HCT116 (cell line): ENCODE data around the gene NIPA2. TPM values are rescaled to one million over a fixed set of nuclear protein-coding genes. Genes with fewer than 3 reads are reported as not detected.
A peak's percentile ranks its signal among the peaks of the same experiment; 100 is the strongest.

Source experiments
- ATAC-seq: fragments of 200-7000 bp; cut with Tn5 transposase; 2 replicates; pipeline ENCODE4 v1.9.1; 2020; ENCODE audit warnings: mild to moderate bottlenecking, moderate library complexity
- BruUV-seq: library from RNA; stranded (reverse); fragments of 400-500 nt; replicated peaks from 2 replicates; lab custom pipeline; 2021; lab: Mats Ljungman, UMichigan
- CTCF ChIA-PET: fragments of 300-600 bp; sonication (Branson Sonifier 250); formaldehyde crosslinking; loops from one replicate; lab custom pipeline; 2021; ENCODE audit warnings: antibody characterized with exemption; lab: Charles Lee
- POLR2A ChIA-PET: fragments of 300-600, 350-600 bp; sonication (Branson Sonifier 250); formaldehyde crosslinking; loops from one replicate; lab custom pipeline; 2021; ENCODE audit warnings: antibody characterized with exemption; lab: Charles Lee
- RAD21 ChIA-PET, 2 experiments: fragments of 300-600 bp; sonication (Branson Sonifier 250); formaldehyde crosslinking; loops; one replicate each; lab custom pipeline; 2023; ENCODE audit warnings: low total read pairs in 2 of 2; ENCODE audit not compliant: uncharacterized antibody in 2 of 2, unreplicated experiment in 2 of 2, low non-redundant PET in 1 of 2; lab: Charles Lee
- DNase-seq: peaks from one replicate; pipeline ENCODE4 v3.0.0-alpha.2; 2010; ENCODE audit warnings: low read depth, low spot score
- H2AFZ ChIP-seq: fragments of 200-600 bp; shearing (Covaris generic), sonication (generic); 2 replicates; pipeline ENCODE4 v1.6.1; 2017; ENCODE audit warnings: low read depth, mixed run types, mixed read lengths, antibody characterized with exemption, low read length; ENCODE audit not compliant: poor library complexity, severe bottlenecking
- H3K27ac ChIP-seq: 2 replicates; pipeline ENCODE4 v1.5.1; 2012; ENCODE audit warnings: low read depth, low read length
- H3K27me3 ChIP-seq: fragments of 200-600 bp; sonication (generic); 2 replicates; pipeline ENCODE4 v1.6.1; 2016; ENCODE audit warnings: mixed run types, low read length, mixed read lengths; ENCODE audit not compliant: insufficient read depth
- H3K36me3 ChIP-seq, 2 experiments: fragments of 200-500 bp in 1 of 2; fragments of 200-600 bp in 1 of 2; sonication (Bioruptor generic) in 1 of 2; sonication (generic) in 1 of 2; 2 replicates each; pipeline versions ENCODE4 v1.5.1 to v1.6.1; 2014 to 2016; ENCODE audit warnings: low read length in 2 of 2, inconsistent platforms in 1 of 2, mixed read lengths in 1 of 2, mixed run types in 1 of 2; ENCODE audit not compliant: insufficient read depth in 2 of 2, control insufficient read depth in 1 of 2
- H3K4me1 ChIP-seq, 2 experiments: fragments of 200-600 bp in 1 of 2; sonication (generic) in 1 of 2; 2 replicates each; pipeline versions ENCODE4 v1.5.1 to v1.6.1; 2012 to 2017; ENCODE audit warnings: low read length in 2 of 2, inconsistent platforms in 1 of 2, mild to moderate bottlenecking in 1 of 2, mixed read lengths in 1 of 2, mixed run types in 1 of 2, moderate library complexity in 1 of 2; ENCODE audit not compliant: insufficient read depth in 2 of 2, control insufficient read depth in 1 of 2
- H3K4me2 ChIP-seq: fragments of 200-600 bp; sonication (generic); 2 replicates; pipeline ENCODE4 v1.6.1; 2017; ENCODE audit warnings: mixed run types, low read length, mixed read lengths
- H3K4me3 ChIP-seq, 2 experiments: fragments of 200-600 bp in 1 of 2; sonication (generic) in 1 of 2; replicated peaks in 1 of 2; 2 replicates each; pipeline ENCODE4 v1.5.1; 2011 to 2016; ENCODE audit warnings: low read length in 2 of 2, control low read depth in 1 of 2, low read depth in 1 of 2, mild to moderate bottlenecking in 1 of 2, mixed read lengths in 1 of 2, mixed run types in 1 of 2
- H3K79me2 ChIP-seq: fragments of 200-600 bp; sonication (generic); 2 replicates; pipeline ENCODE4 v1.6.1; 2017; ENCODE audit warnings: mild to moderate bottlenecking, mixed run types, low read length, moderate library complexity, mixed read lengths; ENCODE audit not compliant: insufficient read depth
- H3K9ac ChIP-seq: fragments of 200-600 bp; sonication (generic); 2 replicates; pipeline ENCODE4 v1.6.1; 2016; ENCODE audit warnings: low read length, mixed read lengths
- H3K9me2 ChIP-seq: fragments of 200-600 bp; sonication (generic), shearing (Covaris generic); 2 replicates; pipeline ENCODE4 v1.6.1; 2017; ENCODE audit warnings: mixed run types, mild to moderate bottlenecking, moderate library complexity; ENCODE audit not compliant: insufficient read depth
- H3K9me3 ChIP-seq, 2 experiments: fragments of 200-500 bp in 1 of 2; fragments of 200-600 bp in 1 of 2; sonication (Bioruptor generic) in 1 of 2; sonication (generic) in 1 of 2; 2 replicates each; pipeline ENCODE4 v1.6.1; 2014 to 2017; ENCODE audit warnings: low read length in 2 of 2, mixed read lengths in 2 of 2, inconsistent platforms in 1 of 2, low read depth in 1 of 2, mild to moderate bottlenecking in 1 of 2, mixed run types in 1 of 2, moderate library complexity in 1 of 2; ENCODE audit not compliant: control insufficient read depth in 1 of 2, insufficient read depth in 1 of 2
- H4K20me1 ChIP-seq: fragments of 200-600 bp; sonication (generic), shearing (Covaris generic); 2 replicates; pipeline ENCODE4 v1.6.1; 2017; ENCODE audit warnings: mixed run types, mild to moderate bottlenecking, moderate library complexity; ENCODE audit not compliant: insufficient read depth
- ATF3 ChIP-seq: IDR thresholded peaks from 2 replicates; pipeline ENCODE4 v1.6.1; 2012
- CBX3 ChIP-seq: IDR thresholded peaks from 2 replicates; pipeline ENCODE4 v1.6.1; 2012; ENCODE audit warnings: low read depth
- CEBPB ChIP-seq: IDR thresholded peaks from 2 replicates; pipeline ENCODE4 v1.6.1; 2012; ENCODE audit warnings: low read depth
- CTCF ChIP-seq, 3 experiments: fragments of 200-600 bp in 1 of 3; sonication (generic) in 1 of 3; IDR thresholded peaks in 2 of 3; conservative IDR thresholded peaks in 1 of 3; 2 replicates each; pipeline ENCODE4 v1.5.1; 2012 to 2017; ENCODE audit warnings: low read depth in 2 of 3, low read length in 2 of 3, antibody characterized with exemption in 1 of 3, borderline replicate concordance in 1 of 3, control low read depth in 1 of 3, mild to moderate bottlenecking in 1 of 3, mixed read lengths in 1 of 3, mixed run types in 1 of 3, moderate library complexity in 1 of 3; ENCODE audit not compliant: insufficient read depth in 1 of 3
- EGR1 ChIP-seq: IDR thresholded peaks from 2 replicates; pipeline ENCODE4 v1.6.1; 2012; ENCODE audit warnings: low read depth
- ELF1 ChIP-seq: IDR thresholded peaks from 2 replicates; pipeline ENCODE4 v1.6.1; 2012; ENCODE audit warnings: low read depth, borderline replicate concordance
- EZH2 ChIP-seq: fragments of 200-600 bp; sonication (generic); IDR thresholded peaks from 2 replicates; pipeline ENCODE4 v1.6.1; 2017; ENCODE audit warnings: antibody characterized with exemption, mixed run types
- FOSL1 ChIP-seq: IDR thresholded peaks from 2 replicates; pipeline ENCODE4 v1.6.1; 2012; ENCODE audit warnings: low read depth
- JUND ChIP-seq: IDR thresholded peaks from 2 replicates; pipeline ENCODE4 v1.6.1; 2012
- MAX ChIP-seq: IDR thresholded peaks from 2 replicates; pipeline ENCODE4 v1.6.1; 2012
- POLR2AphosphoS5 ChIP-seq: IDR thresholded peaks from 2 replicates; pipeline ENCODE4 v1.6.1; 2011; ENCODE audit warnings: mild to moderate bottlenecking, low read depth, low read length, moderate library complexity
- RAD21 ChIP-seq: IDR thresholded peaks from 2 replicates; pipeline ENCODE4 v1.6.1; 2012; ENCODE audit warnings: low read depth, mild to moderate bottlenecking
- SIN3A ChIP-seq: IDR thresholded peaks from 2 replicates; pipeline ENCODE4 v1.6.1; 2012; ENCODE audit warnings: low read depth
- SP1 ChIP-seq: IDR thresholded peaks from 2 replicates; pipeline ENCODE4 v1.6.1; 2012; ENCODE audit warnings: low read depth
- SRF ChIP-seq: IDR thresholded peaks from 2 replicates; pipeline ENCODE4 v1.6.1; 2012; ENCODE audit warnings: low read depth
- TCF7L2 ChIP-seq: IDR thresholded peaks from 2 replicates; pipeline ENCODE4 v1.7.0; 2011; ENCODE audit warnings: borderline replicate concordance, inconsistent platforms; ENCODE audit not compliant: insufficient read depth, insufficient read length; ENCODE audit errors: extremely low read depth
- YY1 ChIP-seq: IDR thresholded peaks from 2 replicates; pipeline ENCODE4 v1.6.1; 2011; ENCODE audit warnings: low read length, low read depth, moderate library complexity, mild to moderate bottlenecking; ENCODE audit not compliant: insufficient replicate concordance; ENCODE audit errors: extremely low read depth
- ZFX ChIP-seq: fragments of 450-650 bp; IDR thresholded peaks from 2 replicates; pipeline ENCODE4 v1.6.1; 2017
- ZNF274 ChIP-seq: fragments of 200-500 bp; sonication (Bioruptor generic); IDR thresholded peaks from 2 replicates; pipeline ENCODE4 v1.6.1; 2014; ENCODE audit warnings: mild to moderate bottlenecking, low read depth, low read length, inconsistent platforms
- intact Hi-C: fragments of 100-400 bp; cut with micrococcal nuclease; formaldehyde crosslinking; loops from 2 replicates; pipeline ENCODE4 v1.10.0; 2022
- total RNA-seq: library from RNA; stranded (reverse); gene quantifications from one replicate; pipeline ENCODE4 v1.2.1, GENCODE V29; 2021; ENCODE audit not compliant: unreplicated experiment
- TF ChIP-seq, protein P1 (sequence below): IDR thresholded peaks from 2 replicates; pipeline ENCODE4 v1.6.1; 2011; ENCODE audit warnings: mild to moderate bottlenecking, low read length, moderate library complexity; ENCODE audit not compliant: insufficient replicate concordance; ENCODE audit errors: extremely low read depth

Gene NIPA2
- total RNA-seq, 1 experiment from 2014 or later, result 54.4 TPM

GRCh38 chr15:22915866-22916515 lies 77.5 kb downstream of the NIPA2 start:
- Histone ChIP-seq H4K20me1 (no peaks in the 10 kb centered on the region), H3K9me3 (no peaks in the 10 kb centered on the region), H3K4me2 (0 out of 2 replicates have a peak overlapping the region, but pooled peaks have one; percentile 17), H3K4me1 (peaks cover 15 to 46% of the 10 kb centered on the region in 2 experiments), H3K79me2 (no peaks in the 10 kb centered on the region), H3K27ac (no peak overlapping the region), H3K36me3 (peaks cover 8 to 25% of the 10 kb centered on the region in 2 experiments; a peak in 3 of 4 replicates), H2AFZ (no peak overlapping the region), H3K9me2 (no peaks in the 10 kb centered on the region), H3K4me3 (no peak overlapping the region), H3K9ac (no peak overlapping the region), H3K27me3 (no peaks in the 10 kb centered on the region)
- DNase-seq (no peak), ATAC-seq (no peak)
- POLR2A ChIA-PET, result no interaction called here
- TF ChIP-seq ZFX (no peak), EZH2 (no peak), SP1 (no peak), SRF (no peak), CEBPB (no peak), EGR1 (no peak), CBX3 (no peak), JUND (no peak), SIN3A (no peak), YY1 (no peak), ZNF274 (no peak), ELF1 (no peak), FOSL1 (no peak), RAD21 (no peak), POLR2AphosphoS5 (no peak), MAX (no peak), TCF7L2 (no peak), CTCF (IDR thresholded peaks at IDR 0.05 in 2 of 3, conservative IDR thresholded peaks at IDR 0.05 in 1 of 3; ENCODE audit: borderline replicate concordance in 1 of 3, insufficient read depth in 1 of 3, low read depth in 2 of 3, low read length in 2 of 3) (no peak), ATF3 (no peak)
- TF ChIP-seq, protein P1, sequence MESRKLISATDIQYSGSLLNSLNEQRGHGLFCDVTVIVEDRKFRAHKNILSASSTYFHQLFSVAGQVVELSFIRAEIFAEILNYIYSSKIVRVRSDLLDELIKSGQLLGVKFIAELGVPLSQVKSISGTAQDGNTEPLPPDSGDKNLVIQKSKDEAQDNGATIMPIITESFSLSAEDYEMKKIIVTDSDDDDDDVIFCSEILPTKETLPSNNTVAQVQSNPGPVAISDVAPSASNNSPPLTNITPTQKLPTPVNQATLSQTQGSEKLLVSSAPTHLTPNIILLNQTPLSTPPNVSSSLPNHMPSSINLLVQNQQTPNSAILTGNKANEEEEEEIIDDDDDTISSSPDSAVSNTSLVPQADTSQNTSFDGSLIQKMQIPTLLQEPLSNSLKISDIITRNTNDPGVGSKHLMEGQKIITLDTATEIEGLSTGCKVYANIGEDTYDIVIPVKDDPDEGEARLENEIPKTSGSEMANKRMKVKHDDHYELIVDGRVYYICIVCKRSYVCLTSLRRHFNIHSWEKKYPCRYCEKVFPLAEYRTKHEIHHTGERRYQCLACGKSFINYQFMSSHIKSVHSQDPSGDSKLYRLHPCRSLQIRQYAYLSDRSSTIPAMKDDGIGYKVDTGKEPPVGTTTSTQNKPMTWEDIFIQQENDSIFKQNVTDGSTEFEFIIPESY, result no peak
- CTCF ChIA-PET, result no interaction called here
- no TSS peak for BruUV-seq
- intact Hi-C loops, result no loop called here
- RAD21 ChIA-PET, result no interaction called here
